Gastroesophageal sphincter (tissue), 4 donors: ENCODE measurements around the gene GNGT1. TPM values are rescaled to one million over a fixed set of nuclear protein-coding genes. Genes with fewer than 3 reads are reported as not detected.

ENCODE experiments used
- ATAC-seq: fragments of 150-250 bp; one replicate; pipeline ENCODE4 v1.9.1; 2016; ENCODE audit warnings: mild to moderate bottlenecking, moderate library complexity
- H3K27ac ChIP-seq, 4 donors: fragments of 200-600 bp; sonication (generic) in 3 of 4; 1 replicate in 3 of 4; 2 replicates in 1 of 4; pipeline ENCODE4 v1.5.1; 2016 to 2019
- H3K27me3 ChIP-seq: fragments of 200-600 bp; sonication (generic); one replicate; pipeline ENCODE4 v1.5.1; 2019
- H3K36me3 ChIP-seq, 2 donors: fragments of 200-600 bp; sonication (generic); one replicate each; pipeline ENCODE4 v1.5.1; 2019; ENCODE audit warnings: control low read depth in 1 of 2
- H3K4me1 ChIP-seq, 3 donors: fragments of 200-600 bp; sonication (generic); 1 replicate in 2 of 3; 2 replicates in 1 of 3; pipeline ENCODE4 v1.5.1; 2016 to 2019; ENCODE audit warnings: control low read depth in 2 of 3
- H3K4me3 ChIP-seq, 2 donors: fragments of 200-600 bp; sonication (generic); one replicate each; pipeline ENCODE4 v1.5.1; 2019; ENCODE audit warnings: mild to moderate bottlenecking in 1 of 2, moderate library complexity in 1 of 2
- H3K9me3 ChIP-seq, 3 donors: fragments of 200-600 bp; sonication (generic); one replicate each; pipeline ENCODE4 v1.5.1; 2017 to 2019; ENCODE audit warnings: control low read depth in 2 of 3
- EP300 ChIP-seq: sonication (generic); formaldehyde crosslinking; IDR thresholded peaks from one replicate; pipeline ENCODE4 v1.6.1; 2017; ENCODE audit warnings: antibody characterized with exemption, mild to moderate bottlenecking
- POLR2A ChIP-seq, 2 donors: fragments of 450-650 bp; IDR thresholded peaks; one replicate each; pipeline ENCODE4 v1.6.1; 2017; ENCODE audit warnings: antibody characterized with exemption in 2 of 2, mild to moderate bottlenecking in 2 of 2, moderate library complexity in 1 of 2
- POLR2AphosphoS5 ChIP-seq: sonication (generic); formaldehyde crosslinking; IDR thresholded peaks from one replicate; pipeline ENCODE4 v1.6.1; 2017; ENCODE audit warnings: antibody characterized with exemption
- WGBS, 2 donors: methylation state at CpG; one replicate each; pipeline ENCODE4 v1.1.5; 2018; ENCODE audit warnings: low coverage in 1 of 2; 5-methylcytosine and 5-hydroxymethylcytosine counted together
- total RNA-seq, 4 donors: library from RNA; depleted of rRNA; stranded (reverse); fragments of >200 nt; gene quantifications; one replicate each; pipeline ENCODE4 v1.1.0, GENCODE V29; 2016
- TF ChIP-seq, protein P1 (sequence below), 4 experiments: fragments of 200-600 bp in 2 of 4; fragments of 450-650 bp in 2 of 4; sonication (generic) in 1 of 4; IDR thresholded peaks; one replicate each; pipeline ENCODE4 v1.5.1; 2017 to 2019; ENCODE audit warnings: antibody characterized with exemption in 4 of 4, mild to moderate bottlenecking in 2 of 4, moderate library complexity in 2 of 4

GNGT1 gene
- total RNA-seq = not detected

DNA sequence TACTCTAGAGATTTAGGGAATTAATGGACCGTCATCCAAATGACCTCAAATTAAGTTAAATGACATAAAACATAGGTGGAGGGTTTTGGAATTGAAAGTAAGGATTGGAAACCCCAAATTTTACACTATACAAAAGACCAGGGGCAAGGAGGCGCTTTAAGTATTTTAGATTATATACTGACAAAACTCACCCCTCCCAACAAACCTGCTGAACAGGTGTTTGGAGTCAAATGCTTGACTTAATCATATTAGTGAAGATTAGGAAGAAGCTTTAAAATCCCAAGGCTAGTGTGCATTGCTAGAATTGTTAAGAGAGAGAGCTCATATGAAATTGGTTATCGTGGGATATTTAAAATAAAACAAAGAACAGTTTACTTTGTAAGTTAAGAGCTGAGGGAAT, at the start of gene GNGT1:
TSS of gene GNGT1 (plus strand) at position 301 of the 400 bp plus-strand sequence. CDS start 180 bp downstream, outside the sequence.
- 65 to 72% methylated on average over 3 of the region's 3 CpGs for WGBS, 2 donors
- peaks cover 0 to 14% (median 4%) of the 10 kb centered on the region in 3 donors for H3K4me1 ChIP-seq
- H3K9me3 ChIP-seq = no peaks in the 10 kb centered on the region
- no peaks in the 10 kb centered on the region for H3K36me3 ChIP-seq
- H3K27ac ChIP-seq = no peak within 1 kb of the TSS
- ATAC-seq = no peak
- TF ChIP-seq, protein P1, sequence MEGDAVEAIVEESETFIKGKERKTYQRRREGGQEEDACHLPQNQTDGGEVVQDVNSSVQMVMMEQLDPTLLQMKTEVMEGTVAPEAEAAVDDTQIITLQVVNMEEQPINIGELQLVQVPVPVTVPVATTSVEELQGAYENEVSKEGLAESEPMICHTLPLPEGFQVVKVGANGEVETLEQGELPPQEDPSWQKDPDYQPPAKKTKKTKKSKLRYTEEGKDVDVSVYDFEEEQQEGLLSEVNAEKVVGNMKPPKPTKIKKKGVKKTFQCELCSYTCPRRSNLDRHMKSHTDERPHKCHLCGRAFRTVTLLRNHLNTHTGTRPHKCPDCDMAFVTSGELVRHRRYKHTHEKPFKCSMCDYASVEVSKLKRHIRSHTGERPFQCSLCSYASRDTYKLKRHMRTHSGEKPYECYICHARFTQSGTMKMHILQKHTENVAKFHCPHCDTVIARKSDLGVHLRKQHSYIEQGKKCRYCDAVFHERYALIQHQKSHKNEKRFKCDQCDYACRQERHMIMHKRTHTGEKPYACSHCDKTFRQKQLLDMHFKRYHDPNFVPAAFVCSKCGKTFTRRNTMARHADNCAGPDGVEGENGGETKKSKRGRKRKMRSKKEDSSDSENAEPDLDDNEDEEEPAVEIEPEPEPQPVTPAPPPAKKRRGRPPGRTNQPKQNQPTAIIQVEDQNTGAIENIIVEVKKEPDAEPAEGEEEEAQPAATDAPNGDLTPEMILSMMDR (IDR thresholded peaks at IDR 0.05) = no peak
- no peak for TF ChIP-seq EP300
- TF ChIP-seq POLR2AphosphoS5 = no peak
- no peak for TF ChIP-seq POLR2A (IDR thresholded peaks at IDR 0.05)
- H3K4me3 ChIP-seq = no peak within 1 kb of the TSS
- no peaks in the 10 kb centered on the region for H3K27me3 ChIP-seq

DNA sequence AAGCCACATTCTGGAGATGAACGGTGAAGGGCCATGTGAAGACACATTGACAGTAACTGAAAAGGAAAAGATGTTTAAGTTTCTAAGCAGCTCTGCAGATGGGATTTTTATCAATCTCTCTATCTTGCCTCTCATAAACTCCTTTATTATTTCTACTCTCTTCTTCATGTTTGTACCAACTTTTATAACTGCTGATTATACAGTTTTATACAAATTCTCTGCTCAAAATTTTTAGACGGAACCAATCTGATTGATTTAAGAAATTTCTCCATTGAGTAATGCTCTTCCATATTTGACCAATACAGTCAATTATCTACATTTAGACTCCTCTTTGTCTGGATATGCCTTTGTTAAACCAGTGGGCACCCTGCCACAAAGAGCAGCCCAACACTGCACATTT, 47.5 kb upstream of the GNGT1 start:
- no peaks in the 10 kb centered on the region for H3K4me1 ChIP-seq
- no peaks in the 10 kb centered on the region for H3K27me3 ChIP-seq
- TF ChIP-seq POLR2AphosphoS5 = no peak
- TF ChIP-seq EP300 = no peak
- no peak overlapping the region for H3K4me3 ChIP-seq
- WGBS, 2 donors = 79 to 83% methylated on average over 2 of the region's 2 CpGs
- H3K27ac ChIP-seq = no peak overlapping the region
- H3K9me3 ChIP-seq = no peaks in the 10 kb centered on the region
- no peak for ATAC-seq
- no peaks in the 10 kb centered on the region for H3K36me3 ChIP-seq

DNA sequence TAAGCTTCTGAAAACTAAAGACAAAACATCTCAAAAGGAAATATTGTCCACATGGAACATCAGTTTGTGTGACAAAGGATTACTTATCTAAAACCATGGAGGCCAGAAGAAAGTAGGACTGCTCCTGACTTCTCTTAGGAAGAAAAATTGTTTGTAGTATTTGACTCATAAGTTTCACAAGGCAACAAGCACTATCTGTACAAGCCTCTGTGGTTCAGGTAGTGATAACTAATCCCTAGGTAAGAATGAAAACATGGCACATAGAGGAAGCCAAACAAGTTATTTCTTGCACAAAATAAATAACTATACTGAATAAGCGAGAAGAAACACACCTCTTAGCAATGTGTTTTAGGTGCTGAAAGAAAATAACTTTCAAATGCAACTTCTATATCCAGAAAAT, 46.1 kb upstream of the GNGT1 start:
- H3K4me1 ChIP-seq = no peaks in the 10 kb centered on the region
- H3K36me3 ChIP-seq = no peaks in the 10 kb centered on the region
- H3K27ac ChIP-seq = no peak overlapping the region
- WGBS, 2 donors = 73 to 89% methylated on average over 1 of the region's 1 CpG
- no peaks in the 10 kb centered on the region for H3K27me3 ChIP-seq
- ATAC-seq = no peak
- no peaks in the 10 kb centered on the region for H3K9me3 ChIP-seq
- H3K4me3 ChIP-seq = no peak overlapping the region
- TF ChIP-seq POLR2A (IDR thresholded peaks at IDR 0.05) (no peak), EP300 (no peak), POLR2AphosphoS5 (no peak)
- TF ChIP-seq, protein P1 (IDR thresholded peaks at IDR 0.05) = no peak

DNA sequence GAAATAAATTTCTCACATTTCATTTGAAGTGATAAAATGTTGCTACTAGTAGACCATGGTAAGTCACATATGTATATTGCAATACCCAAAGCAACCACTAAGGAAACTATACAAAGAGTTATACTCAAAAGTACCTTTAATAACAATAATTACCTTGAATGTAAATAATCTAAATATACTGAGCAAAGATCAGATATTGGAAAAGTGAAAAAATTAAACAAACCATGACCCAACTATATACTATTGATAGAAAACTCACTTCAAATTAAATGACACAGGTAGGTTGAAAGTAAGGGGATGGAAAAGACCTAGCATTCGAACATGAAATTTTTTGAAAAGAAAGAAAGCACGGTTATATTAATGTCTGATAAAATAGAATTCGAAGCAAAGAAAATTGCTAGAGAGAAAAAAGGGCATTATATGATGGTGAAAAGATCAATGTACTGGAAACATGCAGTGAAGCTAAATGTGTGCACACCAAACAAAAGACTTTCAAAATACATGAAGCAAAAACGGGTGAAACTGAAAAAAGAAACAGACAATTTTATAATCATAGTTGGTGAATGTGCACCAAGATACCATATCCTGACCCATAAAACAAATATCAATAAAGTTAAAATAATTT, 44.9 kb upstream of the GNGT1 start:
- H3K27me3 ChIP-seq = no peaks in the 10 kb centered on the region
- ATAC-seq = no peak
- WGBS, 2 donors = 79 to 80% methylated on average over 4 of the region's 4 CpGs
- no peak overlapping the region for H3K27ac ChIP-seq
- no peaks in the 10 kb centered on the region for H3K36me3 ChIP-seq
- H3K9me3 ChIP-seq = no peaks in the 10 kb centered on the region
- TF ChIP-seq POLR2AphosphoS5 = no peak
- TF ChIP-seq, protein P1 (IDR thresholded peaks at IDR 0.05) = peak in 1 of 4 experiments; percentile 23
- no peaks in the 10 kb centered on the region for H3K4me1 ChIP-seq
- no peak overlapping the region for H3K4me3 ChIP-seq

DNA sequence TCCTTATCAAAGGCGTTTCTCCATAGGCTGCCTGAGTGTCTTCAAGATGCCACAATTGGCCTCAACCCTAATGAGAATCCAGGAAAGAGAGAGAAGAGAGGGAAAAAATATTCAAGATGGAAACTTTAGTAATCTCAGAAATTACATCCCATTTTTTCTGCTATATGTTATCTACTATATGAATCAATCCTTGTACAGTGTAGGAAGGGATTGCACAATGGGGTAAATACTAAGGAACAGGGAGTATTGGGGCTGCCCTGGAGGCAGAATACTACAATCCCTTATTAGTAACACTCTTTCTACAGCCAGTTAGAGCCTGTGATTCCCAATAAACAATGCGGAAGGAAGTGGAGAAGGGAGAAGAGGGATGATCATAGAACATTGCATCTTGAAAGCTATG, 43.7 kb upstream of the GNGT1 start:
- no peaks in the 10 kb centered on the region for H3K36me3 ChIP-seq
- no peaks in the 10 kb centered on the region for H3K9me3 ChIP-seq
- ATAC-seq = no peak
- no peaks in the 10 kb centered on the region for H3K4me1 ChIP-seq
- no peaks in the 10 kb centered on the region for H3K27me3 ChIP-seq
- no peak overlapping the region for H3K4me3 ChIP-seq
- no peak overlapping the region for H3K27ac ChIP-seq
- 80 to 100% methylated on average over 1 to 2 of the region's 2 CpGs for WGBS, 2 donors
- no peak for TF ChIP-seq POLR2AphosphoS5
- TF ChIP-seq POLR2A (IDR thresholded peaks at IDR 0.05) = no peak
- TF ChIP-seq, protein P1 (IDR thresholded peaks at IDR 0.05) = no peak
- no peak for TF ChIP-seq EP300
